Suprapubic skin (tissue), 4 donors: Measurements from ENCODE around the gene GMPS. TPM values are rescaled to one million over a fixed set of nuclear protein-coding genes. Genes with fewer than 3 reads are reported as not detected.
A peak's percentile ranks its signal among the peaks of the same experiment; 100 is the strongest.
"Not testable (repeated sequence)": the region's sequence is repeated elsewhere in the genome, so short reads cannot be mapped to it uniquely, and the experiment has no call there.

ENCODE experiments used
- DNase-seq, 2 donors: peaks; one replicate each; pipeline ENCODE4 v3.0.0-alpha.2; 2019; ENCODE audit warnings: low spot score in 2 of 2
- H3K27ac ChIP-seq: fragments of 200-600 bp; sonication (generic); one replicate; pipeline ENCODE4 v1.5.1; 2019
- H3K27me3 ChIP-seq: fragments of 200-600 bp; sonication (generic); one replicate; pipeline ENCODE4 v1.5.1; 2019
- H3K36me3 ChIP-seq: fragments of 200-600 bp; sonication (generic); one replicate; pipeline ENCODE4 v1.5.1; 2019
- H3K4me1 ChIP-seq: fragments of 200-600 bp; sonication (generic); one replicate; pipeline ENCODE4 v1.5.1; 2019
- H3K4me3 ChIP-seq: fragments of 200-600 bp; sonication (generic); one replicate; pipeline ENCODE4 v1.5.1; 2019; ENCODE audit warnings: mild to moderate bottlenecking
- H3K9me3 ChIP-seq: fragments of 200-600 bp; sonication (generic); one replicate; pipeline ENCODE4 v1.5.1; 2019
- EP300 ChIP-seq: sonication (generic); formaldehyde crosslinking; IDR thresholded peaks from one replicate; pipeline ENCODE4 v1.6.1; 2017; ENCODE audit warnings: antibody characterized with exemption
- POLR2A ChIP-seq, 2 donors: fragments of 450-650 bp; IDR thresholded peaks; one replicate each; pipeline ENCODE4 v1.6.1; 2017; ENCODE audit warnings: antibody characterized with exemption in 2 of 2, mild to moderate bottlenecking in 2 of 2, moderate library complexity in 2 of 2
- POLR2AphosphoS5 ChIP-seq, 3 donors: sonication (generic); formaldehyde crosslinking; IDR thresholded peaks; one replicate each; pipeline ENCODE4 v1.6.1; 2017; ENCODE audit warnings: antibody characterized with exemption in 3 of 3
- WGBS: methylation state at CpG from one replicate; pipeline ENCODE4 v1.1.5; 2018; 5-methylcytosine and 5-hydroxymethylcytosine counted together
- total RNA-seq, 4 donors: library from RNA; depleted of rRNA; stranded (reverse); fragments of >200 nt; gene quantifications; one replicate each; pipeline ENCODE4 v1.1.0, GENCODE V29; 2016
- TF ChIP-seq, protein P1 (sequence below), 2 donors: fragments of 200-600 bp in 1 of 2; fragments of 450-650 bp in 1 of 2; sonication (generic) in 1 of 2; IDR thresholded peaks; one replicate each; pipeline ENCODE4 v1.5.1; 2016 to 2019; ENCODE audit warnings: antibody characterized with exemption in 2 of 2, mild to moderate bottlenecking in 1 of 2, moderate library complexity in 1 of 2

Gene GMPS
- total RNA-seq, 4 donors from 2014 or later: 33.9 to 39.5 (median 39.3) TPM

DNA sequence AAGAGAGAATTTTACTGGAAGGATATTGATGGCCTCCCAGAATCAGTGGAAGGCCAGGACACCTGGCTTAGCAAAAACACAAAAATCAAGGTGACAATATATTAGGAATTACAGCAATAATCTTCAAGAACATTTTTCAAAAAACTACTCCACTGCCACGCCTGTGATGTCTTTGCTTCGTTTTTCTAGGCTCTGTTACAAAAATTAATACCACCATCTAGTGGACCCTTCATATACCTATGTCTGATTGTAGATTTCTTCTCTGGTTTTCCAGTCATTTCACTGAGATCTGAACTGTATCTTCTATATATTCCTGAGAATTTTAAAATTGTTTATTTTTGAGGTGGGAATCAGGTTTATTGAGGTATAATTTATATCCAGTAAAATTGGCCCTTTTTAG is 10.6 kb upstream of the GMPS start:
- TF ChIP-seq EP300: no peak
- TF ChIP-seq, protein P1, sequence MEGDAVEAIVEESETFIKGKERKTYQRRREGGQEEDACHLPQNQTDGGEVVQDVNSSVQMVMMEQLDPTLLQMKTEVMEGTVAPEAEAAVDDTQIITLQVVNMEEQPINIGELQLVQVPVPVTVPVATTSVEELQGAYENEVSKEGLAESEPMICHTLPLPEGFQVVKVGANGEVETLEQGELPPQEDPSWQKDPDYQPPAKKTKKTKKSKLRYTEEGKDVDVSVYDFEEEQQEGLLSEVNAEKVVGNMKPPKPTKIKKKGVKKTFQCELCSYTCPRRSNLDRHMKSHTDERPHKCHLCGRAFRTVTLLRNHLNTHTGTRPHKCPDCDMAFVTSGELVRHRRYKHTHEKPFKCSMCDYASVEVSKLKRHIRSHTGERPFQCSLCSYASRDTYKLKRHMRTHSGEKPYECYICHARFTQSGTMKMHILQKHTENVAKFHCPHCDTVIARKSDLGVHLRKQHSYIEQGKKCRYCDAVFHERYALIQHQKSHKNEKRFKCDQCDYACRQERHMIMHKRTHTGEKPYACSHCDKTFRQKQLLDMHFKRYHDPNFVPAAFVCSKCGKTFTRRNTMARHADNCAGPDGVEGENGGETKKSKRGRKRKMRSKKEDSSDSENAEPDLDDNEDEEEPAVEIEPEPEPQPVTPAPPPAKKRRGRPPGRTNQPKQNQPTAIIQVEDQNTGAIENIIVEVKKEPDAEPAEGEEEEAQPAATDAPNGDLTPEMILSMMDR (IDR thresholded peaks at IDR 0.05): no peak
- TF ChIP-seq POLR2AphosphoS5 (IDR thresholded peaks at IDR 0.05): no peak
- TF ChIP-seq POLR2A (IDR thresholded peaks at IDR 0.05): no peak
- Histone ChIP-seq H3K9me3 (no peaks in the 10 kb centered on the region), H3K27ac (no peak overlapping the region), H3K36me3 (no peaks in the 10 kb centered on the region), H3K4me1 (peaks cover 3% of the 10 kb centered on the region), H3K27me3 (no peaks in the 10 kb centered on the region), H3K4me3 (no peak overlapping the region)
- WGBS: 13% methylated on average over 2 of the region's 2 CpGs
- no peak for DNase-seq

DNA sequence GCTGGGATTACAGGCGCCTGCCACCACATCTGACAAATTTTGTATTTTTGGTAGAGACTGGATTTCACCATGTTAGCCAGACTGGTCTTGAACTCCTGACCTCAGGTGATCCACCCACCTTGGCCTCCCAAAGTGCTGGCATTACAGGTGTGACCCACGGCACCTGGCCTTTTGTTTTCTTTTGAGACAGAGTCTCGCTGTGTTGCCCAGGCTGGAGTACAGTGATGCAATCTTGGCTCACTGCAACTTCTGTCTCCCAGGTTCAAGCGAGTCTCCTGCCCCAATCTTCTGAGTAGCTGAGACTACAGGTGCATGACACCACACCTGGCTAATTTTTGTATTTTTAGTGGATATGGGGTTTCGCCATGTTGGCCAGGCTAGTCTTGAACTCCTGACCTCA is 10.0 kb upstream of the GMPS start:
- not testable (repeated sequence) for H3K4me3 ChIP-seq, H3K27me3 ChIP-seq, H3K36me3 ChIP-seq, H3K27ac ChIP-seq, H3K9me3 ChIP-seq, DNase-seq, H3K4me1 ChIP-seq
- WGBS: 89% methylated on average over 5 of the region's 5 CpGs

DNA sequence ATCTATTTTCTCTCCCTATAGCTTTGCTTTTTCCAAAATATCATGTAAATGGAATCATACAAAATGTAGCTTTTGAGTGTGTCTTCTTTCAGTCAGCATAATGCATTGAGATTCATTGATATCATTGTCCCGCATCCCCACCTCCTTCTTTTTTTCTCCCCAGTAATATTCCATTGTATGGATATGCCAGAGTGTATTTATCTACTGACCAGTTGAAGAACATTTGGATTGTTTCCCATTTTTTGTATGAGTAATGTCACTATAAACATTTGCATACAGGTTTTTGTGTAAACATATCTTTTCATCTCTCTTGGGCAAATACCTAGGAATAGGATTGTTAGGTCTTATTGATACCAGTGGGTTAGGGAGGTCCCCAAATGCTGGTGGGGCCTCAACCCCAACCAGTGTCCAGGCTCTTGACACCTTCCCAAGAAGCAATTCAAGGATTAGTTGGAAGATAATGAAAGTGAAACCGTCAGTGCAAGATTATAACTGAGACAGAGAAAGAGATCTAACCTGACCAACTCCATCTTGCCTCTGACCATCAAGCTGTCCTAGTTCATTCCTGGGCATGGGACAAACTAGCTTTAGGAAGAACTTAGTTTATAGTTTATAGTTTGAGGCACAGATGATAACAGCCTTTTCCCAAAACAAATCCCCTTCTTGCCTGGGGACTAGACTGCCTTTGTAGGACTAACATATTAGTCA is 8.8 kb upstream of the GMPS start:
- H3K9me3 ChIP-seq: no peaks in the 10 kb centered on the region
- no peak for DNase-seq
- H3K36me3 ChIP-seq: no peaks in the 10 kb centered on the region
- H3K4me1 ChIP-seq: no peaks in the 10 kb centered on the region
- H3K27me3 ChIP-seq: no peaks in the 10 kb centered on the region
- TF ChIP-seq POLR2AphosphoS5 (IDR thresholded peaks at IDR 0.05) (no peak), EP300 (no peak), POLR2A (IDR thresholded peaks at IDR 0.05) (no peak)
- TF ChIP-seq, protein P1 (IDR thresholded peaks at IDR 0.05): no peak
- 80% methylated on average over 2 of the region's 2 CpGs for WGBS
- no peak overlapping the region for H3K27ac ChIP-seq
- H3K4me3 ChIP-seq: no peak overlapping the region

DNA sequence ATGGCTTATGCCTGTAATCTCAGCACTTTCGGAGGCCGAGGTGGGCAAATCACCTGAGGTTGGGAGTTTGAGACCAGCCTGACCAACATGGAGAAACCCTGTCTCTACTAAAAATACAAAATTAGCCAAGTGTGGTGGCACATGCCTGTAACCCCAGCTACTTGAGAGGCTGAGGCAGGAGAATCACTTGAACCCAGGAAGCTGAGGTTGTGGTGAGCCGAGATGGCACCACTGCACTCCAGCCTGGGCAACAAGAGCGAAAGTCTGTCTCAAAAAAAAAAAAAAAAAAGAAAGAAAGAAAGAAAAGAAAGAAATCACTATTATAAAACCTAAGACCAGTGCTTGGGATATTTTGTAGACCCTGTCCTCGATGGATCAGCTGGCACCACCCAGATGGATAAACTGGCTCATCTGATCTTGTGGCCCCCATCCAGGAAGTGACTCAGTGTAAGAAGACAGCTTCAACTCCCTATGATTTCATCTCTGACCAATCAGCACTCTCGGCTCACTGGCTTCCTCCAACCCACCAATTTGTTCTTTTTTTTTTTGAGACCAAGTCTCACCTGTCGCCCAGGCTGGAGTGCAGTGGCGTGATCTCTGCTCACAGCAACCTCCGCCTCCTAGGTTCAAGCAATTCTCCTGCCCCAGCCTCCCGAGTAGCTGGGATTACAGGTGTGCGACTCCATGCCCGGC is 8.0 kb upstream of the GMPS start:
- not testable (repeated sequence) for DNase-seq, H3K36me3 ChIP-seq, H3K9me3 ChIP-seq, H3K4me1 ChIP-seq, H3K4me3 ChIP-seq, H3K27ac ChIP-seq, H3K27me3 ChIP-seq
- 82% methylated on average over 12 of the region's 12 CpGs for WGBS

DNA sequence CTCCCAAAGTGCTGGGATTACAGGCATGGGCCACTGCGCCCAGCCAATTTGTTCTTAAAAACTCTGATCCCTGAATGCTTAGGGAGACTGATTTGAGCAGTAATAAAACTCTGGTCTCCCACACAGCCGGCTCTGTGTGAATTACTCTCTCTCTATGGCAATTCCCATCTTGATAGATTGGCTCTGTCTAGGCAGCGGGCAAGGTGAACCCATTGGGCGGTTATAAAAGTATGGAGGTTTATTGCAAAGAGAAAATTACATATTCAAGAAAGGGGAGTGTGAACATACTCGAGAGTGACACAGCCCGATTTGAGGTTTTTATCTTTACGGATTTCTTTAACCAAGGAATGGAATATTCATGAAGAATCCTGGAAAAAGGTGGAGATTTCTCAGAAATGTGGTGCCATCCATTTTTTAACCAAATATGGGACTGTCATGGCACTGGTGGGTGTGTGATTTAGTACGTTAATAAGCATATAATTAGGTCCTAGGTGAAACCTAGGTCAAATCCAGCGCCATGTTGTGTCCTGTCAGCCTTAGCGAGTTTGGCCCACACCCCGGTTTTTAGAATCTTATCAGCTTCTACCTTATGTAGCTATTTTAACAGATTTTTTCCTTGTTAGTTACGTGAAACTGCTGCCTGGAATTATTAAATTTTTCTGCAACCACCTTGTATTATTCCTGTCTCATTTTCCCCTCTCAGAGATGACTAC is 7.2 kb upstream of the GMPS start:
- Histone ChIP-seq H3K36me3 (no peaks in the 10 kb centered on the region), H3K4me3 (no peak overlapping the region), H3K4me1 (no peaks in the 10 kb centered on the region), H3K9me3 (no peaks in the 10 kb centered on the region), H3K27ac (no peak overlapping the region), H3K27me3 (no peaks in the 10 kb centered on the region)
- no peak for DNase-seq
- 89% methylated on average over 12 of the region's 12 CpGs for WGBS
- TF ChIP-seq POLR2A (IDR thresholded peaks at IDR 0.05) (no peak), POLR2AphosphoS5 (IDR thresholded peaks at IDR 0.05) (no peak)
- TF ChIP-seq, protein P1 (IDR thresholded peaks at IDR 0.05): no peak

DNA sequence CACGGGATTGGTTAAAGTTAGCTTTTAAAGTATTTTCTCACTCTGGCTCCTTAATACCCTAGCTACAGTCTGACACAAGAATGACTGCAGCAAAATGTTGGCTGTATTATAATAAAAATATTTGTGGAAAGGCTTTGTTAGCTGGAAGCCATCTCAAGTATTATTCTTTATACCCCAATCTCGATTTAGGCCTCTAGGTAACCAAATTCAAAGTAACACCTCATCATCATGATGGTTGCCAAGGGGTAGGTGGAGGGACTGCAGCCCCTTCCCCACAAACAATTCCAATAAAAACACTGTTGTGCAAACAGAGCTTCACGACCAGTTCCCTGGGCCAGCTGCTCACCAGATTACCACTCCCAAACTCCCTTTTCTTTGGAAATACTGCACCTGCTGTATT is 759 bp upstream of the GMPS start:
- Histone ChIP-seq H3K27ac (peak overlapping the region; percentile 95), H3K4me1 (peaks cover 26% of the 10 kb centered on the region), H3K36me3 (no peaks in the 10 kb centered on the region), H3K27me3 (no peaks in the 10 kb centered on the region), H3K9me3 (no peaks in the 10 kb centered on the region), H3K4me3 (peak overlapping the region; percentile 97)
- TF ChIP-seq EP300 (no peak), POLR2AphosphoS5 (IDR thresholded peaks at IDR 0.05) (no peak), POLR2A (IDR thresholded peaks at IDR 0.05) (no peak)
- TF ChIP-seq, protein P1 (IDR thresholded peaks at IDR 0.05): no peak
- no peak for DNase-seq
- 33% methylated on average over 3 of the region's 3 CpGs for WGBS
